Vagina (tissue), 2 donors: ENCODE measurements around the gene JPH2. TPM values are rescaled to one million over a fixed set of nuclear protein-coding genes. Genes with fewer than 3 reads are reported as not detected.

ENCODE experiments used
- DNase-seq, 2 donors: peaks; one replicate each; pipeline ENCODE4 v3.0.0-alpha.2; 2017; ENCODE audit errors: extremely low spot score in 2 of 2
- H3K27ac ChIP-seq: fragments of 200-600 bp; sonication (generic); one replicate; pipeline ENCODE4 v1.5.1; 2019
- H3K27me3 ChIP-seq: fragments of 200-600 bp; sonication (generic); one replicate; pipeline ENCODE4 v1.5.1; 2019
- H3K36me3 ChIP-seq, 2 donors: fragments of 200-600 bp; sonication (generic); one replicate each; pipeline ENCODE4 v1.5.1; 2017 to 2019
- H3K4me1 ChIP-seq: fragments of 200-600 bp; sonication (generic); one replicate; pipeline ENCODE4 v1.5.1; 2019
- H3K4me3 ChIP-seq, 2 donors: fragments of 200-600 bp; sonication (generic); 1 replicate in 1 of 2; 2 replicates in 1 of 2; pipeline ENCODE4 v1.5.1; 2016 to 2019
- H3K9me3 ChIP-seq: fragments of 200-600 bp; sonication (generic); one replicate; pipeline ENCODE4 v1.5.1; 2019
- CTCF ChIP-seq, 3 experiments: fragments of 450-650 bp in 2 of 3; fragments of 200-600 bp in 1 of 3; sonication (generic) in 1 of 3; IDR thresholded peaks; one replicate each; pipeline ENCODE4 v1.5.1; 2017 to 2019; ENCODE audit warnings: antibody characterized with exemption in 3 of 3, mild to moderate bottlenecking in 2 of 3, moderate library complexity in 2 of 3
- POLR2A ChIP-seq, 2 donors: fragments of 450-650 bp; IDR thresholded peaks; one replicate each; pipeline ENCODE4 v1.6.1; 2017; ENCODE audit warnings: antibody characterized with exemption in 2 of 2, mild to moderate bottlenecking in 2 of 2, moderate library complexity in 2 of 2
- POLR2AphosphoS5 ChIP-seq, 2 donors: sonication (generic); formaldehyde crosslinking; IDR thresholded peaks; one replicate each; pipeline ENCODE4 v1.9.0; 2017; ENCODE audit warnings: antibody characterized with exemption in 2 of 2, mild to moderate bottlenecking in 2 of 2, low read depth in 1 of 2; ENCODE audit not compliant: insufficient read depth in 1 of 2
- intact Hi-C: fragments of 100-400 bp; cut with DNase I; formaldehyde crosslinking; loops from one replicate; pipeline ENCODE4 v1.15.1; 2023
- total RNA-seq: library from RNA; depleted of rRNA; stranded (reverse); fragments of >200 nt; gene quantifications from one replicate; pipeline ENCODE4 v1.2.3, GENCODE V29; 2016

The JPH2 gene
- total RNA-seq, 1 donor from 2014 or later = 13.8 TPM

DNA sequence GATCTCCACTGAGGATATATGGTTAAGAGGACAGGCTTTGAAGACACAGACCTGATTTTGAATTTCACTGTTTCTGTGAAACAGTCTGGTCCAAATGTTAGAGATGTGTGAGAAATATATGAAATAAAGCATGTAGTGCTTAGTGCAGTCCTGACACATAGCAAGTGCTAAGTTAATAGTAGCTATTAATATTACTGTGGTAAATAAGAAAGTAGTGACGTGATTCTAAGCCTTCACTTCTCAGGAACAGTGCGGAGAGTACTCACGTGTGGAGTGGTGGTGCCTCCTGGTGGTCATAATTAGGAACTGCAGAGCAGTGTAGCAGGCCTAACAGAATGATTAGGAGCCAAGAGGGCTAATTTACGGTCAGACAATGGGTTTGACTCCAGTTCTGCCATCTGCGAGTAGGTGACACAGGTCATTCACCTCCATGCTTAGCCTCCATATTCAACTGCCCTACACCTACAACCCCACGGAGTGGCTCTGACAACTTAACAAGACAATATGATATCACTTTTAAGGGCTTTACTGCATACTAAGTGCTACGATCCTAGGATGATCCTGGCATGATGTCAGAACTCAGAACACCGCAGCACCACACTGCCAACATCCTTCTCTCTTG lies 106.2 kb downstream of the JPH2 start:
- TF ChIP-seq POLR2AphosphoS5 (IDR thresholded peaks at IDR 0.05; ENCODE audit: insufficient read depth in 1 of 2, low read depth in 1 of 2) (no peak), CTCF (IDR thresholded peaks at IDR 0.05) (peak; percentile 89 to 100 (median 99))
- Histone ChIP-seq H3K4me1 (peaks cover under 1% of the 10 kb centered on the region), H3K27ac (no peak overlapping the region), H3K4me3 (no peak overlapping the region), H3K9me3 (no peaks in the 10 kb centered on the region), H3K36me3 (no peaks in the 10 kb centered on the region), H3K27me3 (no peaks in the 10 kb centered on the region)
- DNase-seq = peak in 1 of 2 donors; percentile 83
- intact Hi-C loops = no loop called here

DNA sequence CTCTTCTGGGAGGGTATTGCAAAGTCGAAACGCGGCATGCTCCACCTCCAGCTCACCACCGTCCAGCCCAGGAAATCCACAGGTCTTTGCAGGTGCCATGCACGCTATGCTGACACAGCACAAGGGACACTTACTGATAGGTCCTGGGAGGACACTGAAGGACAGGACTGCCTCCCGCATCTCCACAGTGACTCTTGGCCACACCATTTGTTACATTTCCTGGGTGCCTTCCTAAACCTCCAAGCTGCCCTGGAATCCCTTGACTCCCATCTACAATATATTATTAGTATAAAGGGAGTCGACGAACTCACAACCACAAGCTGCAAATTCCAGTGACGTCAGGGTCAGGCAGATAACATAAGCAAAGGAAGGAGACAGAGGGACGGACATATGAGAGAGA lies 106.9 kb downstream of the JPH2 start:
- Histone ChIP-seq H3K4me3 (no peak overlapping the region), H3K4me1 (no peaks in the 10 kb centered on the region), H3K9me3 (no peaks in the 10 kb centered on the region), H3K36me3 (no peaks in the 10 kb centered on the region), H3K27me3 (no peaks in the 10 kb centered on the region), H3K27ac (no peak overlapping the region)
- peak in 1 of 2 donors; percentile 64 for DNase-seq
- intact Hi-C loops = no loop called here
- no peak for TF ChIP-seq POLR2A (IDR thresholded peaks at IDR 0.05)
- TF ChIP-seq POLR2AphosphoS5 (IDR thresholded peaks at IDR 0.05; ENCODE audit: insufficient read depth in 1 of 2, low read depth in 1 of 2) = no peak
- no peak for TF ChIP-seq CTCF (IDR thresholded peaks at IDR 0.05)

DNA sequence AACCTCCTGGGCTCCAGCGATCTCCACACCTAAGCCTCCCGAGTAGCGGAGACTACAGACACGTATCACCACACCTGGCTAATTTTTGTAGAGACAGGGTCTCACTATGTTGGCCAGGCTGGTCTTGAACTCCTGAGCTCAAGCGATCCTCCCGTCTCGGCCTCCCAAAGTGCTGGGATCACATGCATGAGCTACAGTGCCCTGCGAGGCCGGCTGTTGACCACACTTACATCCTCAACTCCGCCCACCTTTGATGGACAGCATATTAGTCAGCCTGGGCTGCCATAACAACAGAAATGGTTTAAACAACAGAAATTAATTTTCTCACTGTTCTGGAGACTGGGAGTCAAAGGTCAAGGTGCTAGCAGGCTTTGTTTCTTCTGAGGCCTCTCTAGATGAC lies 107.7 kb downstream of the JPH2 start:
- H3K4me3 ChIP-seq = no peak overlapping the region
- TF ChIP-seq POLR2AphosphoS5 (IDR thresholded peaks at IDR 0.05; ENCODE audit: insufficient read depth in 1 of 2, low read depth in 1 of 2) (no peak), POLR2A (IDR thresholded peaks at IDR 0.05) (no peak), CTCF (IDR thresholded peaks at IDR 0.05) (no peak)
- peak in 1 of 2 donors; percentile 60 for DNase-seq
- H3K9me3 ChIP-seq = no peaks in the 10 kb centered on the region
- no peaks in the 10 kb centered on the region for H3K4me1 ChIP-seq
- no peaks in the 10 kb centered on the region for H3K27me3 ChIP-seq
- H3K36me3 ChIP-seq = no peaks in the 10 kb centered on the region
- intact Hi-C loops = no loop called here
- no peak overlapping the region for H3K27ac ChIP-seq

DNA sequence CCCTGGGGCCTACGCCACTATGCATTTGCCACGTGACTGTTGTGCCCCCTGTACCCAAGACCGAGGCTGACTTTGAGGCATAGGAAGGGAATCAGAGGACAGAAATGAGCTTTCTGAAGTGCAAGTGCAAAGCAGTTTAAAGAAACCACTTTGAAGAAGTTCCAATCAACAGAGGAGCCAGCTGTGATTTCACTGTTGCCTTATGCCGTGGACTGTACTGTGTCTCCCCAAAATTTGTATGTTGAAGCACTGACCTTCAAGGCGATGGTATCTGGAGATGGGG lies 111.1 kb downstream of the JPH2 start:
- H3K27me3 ChIP-seq = no peaks in the 10 kb centered on the region
- no peaks in the 10 kb centered on the region for H3K9me3 ChIP-seq
- peak in 1 of 2 donors; percentile 56 for DNase-seq
- no peaks in the 10 kb centered on the region for H3K36me3 ChIP-seq
- no peak overlapping the region for H3K27ac ChIP-seq
- no peak overlapping the region for H3K4me3 ChIP-seq
- TF ChIP-seq POLR2AphosphoS5 (IDR thresholded peaks at IDR 0.05; ENCODE audit: insufficient read depth in 1 of 2, low read depth in 1 of 2) = no peak
- no peak for TF ChIP-seq POLR2A (IDR thresholded peaks at IDR 0.05)
- TF ChIP-seq CTCF (IDR thresholded peaks at IDR 0.05) = no peak
- intact Hi-C loops = no loop called here
- H3K4me1 ChIP-seq = no peaks in the 10 kb centered on the region

- Histone ChIP-seq H3K9me3 (no peaks in the 10 kb centered on the region), H3K27me3 (no peaks in the 10 kb centered on the region), H3K36me3 (no peaks in the 10 kb centered on the region), H3K4me1 (no peaks in the 10 kb centered on the region), H3K4me3 (no peak overlapping the region), H3K27ac (no peak overlapping the region)
- intact Hi-C loops = no loop called here
- peak; percentile 64 to 89 for DNase-seq
- TF ChIP-seq CTCF (IDR thresholded peaks at IDR 0.05) (no peak), POLR2AphosphoS5 (IDR thresholded peaks at IDR 0.05; ENCODE audit: insufficient read depth in 1 of 2, low read depth in 1 of 2) (no peak), POLR2A (IDR thresholded peaks at IDR 0.05) (no peak)
Observed at GRCh38 chr20:44075191-44075949, 111.6 kb downstream of the JPH2 start.
